GM18873 (cell line): ENCODE results near the gene FUT2.
"Not testable (repeated sequence)": the region's sequence is repeated elsewhere in the genome, so short reads cannot be mapped to it uniquely, and the experiment has no call there.

ENCODE experiments used
- ATAC-seq: cut with Tn5 transposase; IDR thresholded peaks from one replicate; pipeline ENCODE4 v1.9.1; 2021; ENCODE audit warnings: mild to moderate bottlenecking, moderate library complexity, moderate number of reproducible peaks; ENCODE audit not compliant: unreplicated experiment, low FRiP score

Gene FUT2

GRCh38 chr19:48695743-48696352 lies at the start of gene FUT2:
FUT2 (plus strand) TSS chr19:48695971; CDS start chr19:48702957, 6,986 bp downstream.
- ATAC-seq, result no peak

GRCh38 chr19:48646001-48646721 lies 49.6 kb upstream of the FUT2 start, which contains the start of gene CA11:
CA11 (minus strand) TSS chr19:48646187; CDS start chr19:48645632, 555 bp downstream.
- no peak for ATAC-seq

DNA sequence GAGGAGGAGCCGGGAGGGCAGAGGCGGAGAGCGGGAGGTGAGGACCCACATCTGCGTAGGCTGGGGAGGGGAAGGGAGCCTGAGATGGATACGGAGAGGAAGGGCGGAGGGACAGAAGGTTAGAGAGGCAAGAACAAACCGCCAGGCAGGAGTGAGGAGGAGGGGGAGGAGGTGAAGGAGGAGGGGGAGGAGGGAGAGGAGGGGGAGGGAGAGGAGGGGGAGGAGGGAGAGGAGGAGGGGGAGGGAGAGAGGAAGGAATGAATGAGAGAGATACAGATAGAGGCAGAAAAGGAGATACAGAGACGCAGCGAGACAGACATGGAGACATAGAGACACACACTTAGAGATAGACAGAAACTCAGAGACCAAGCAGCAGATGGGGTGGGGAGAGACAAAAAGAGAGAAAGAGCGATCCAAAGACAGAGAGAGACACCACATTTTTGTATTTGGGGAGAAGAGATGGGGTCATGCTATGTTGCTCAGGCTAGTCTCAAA lies 49.0 kb upstream of the FUT2 start:
- no peak for ATAC-seq

- ATAC-seq, result no peak
Measured at GRCh38 chr19:48648134-48648533, 47.6 kb upstream of the FUT2 start.

GRCh38 chr19:48650974-48651682 lies 44.6 kb upstream of the FUT2 start:
- ATAC-seq, result no peak

DNA sequence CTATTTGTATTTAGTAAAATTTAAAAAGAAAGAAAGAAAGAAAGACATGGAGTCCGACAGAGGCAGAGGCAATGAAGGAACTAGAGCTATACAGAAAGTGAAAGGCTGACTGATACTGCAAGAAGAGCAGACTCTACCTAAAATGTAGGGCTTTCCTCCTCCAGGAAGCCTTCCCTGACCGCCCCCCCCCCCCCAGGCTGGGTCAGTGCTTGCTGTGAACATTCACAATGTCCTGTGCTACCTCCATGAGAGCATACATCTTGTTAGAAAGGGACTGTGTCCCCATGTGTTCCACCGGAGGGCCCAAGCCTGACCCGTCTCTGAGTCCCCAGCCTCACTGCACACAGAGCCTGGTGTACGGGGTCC lies 44.1 kb upstream of the FUT2 start:
- no peak for ATAC-seq

- ATAC-seq, result no peak
Measured at GRCh38 chr19:48654299-48655059, 41.3 kb upstream of the FUT2 start.

- ATAC-seq, result no peak
Measured at GRCh38 chr19:48656840-48657474, 38.8 kb upstream of the FUT2 start.

DNA sequence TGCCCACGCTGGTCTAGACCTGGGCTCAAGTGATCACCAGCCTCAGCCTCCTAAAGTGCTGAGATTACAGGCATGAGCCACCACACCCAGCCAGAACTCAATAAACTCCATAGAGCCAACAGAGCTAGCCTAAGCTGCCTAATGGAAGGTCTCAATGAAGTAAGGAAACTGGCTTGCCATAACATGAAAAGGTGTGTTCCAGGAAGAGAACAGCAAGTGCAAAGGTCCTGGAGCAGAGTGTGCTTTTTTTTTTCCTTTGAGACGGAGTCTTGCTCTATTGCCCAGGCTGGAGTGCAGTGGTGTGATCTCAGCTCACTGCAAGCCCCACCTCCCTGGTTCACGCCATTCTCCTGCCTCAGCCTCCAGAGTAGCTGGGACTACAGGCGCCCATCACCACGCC lies 37.9 kb upstream of the FUT2 start:
- ATAC-seq, result not testable (repeated sequence)

GRCh38 chr19:48658483-48658882 lies 37.3 kb upstream of the FUT2 start:
- ATAC-seq, result no peak

- no peak for ATAC-seq
Measured at GRCh38 chr19:48659768-48660167, 36.0 kb upstream of the FUT2 start.

DNA sequence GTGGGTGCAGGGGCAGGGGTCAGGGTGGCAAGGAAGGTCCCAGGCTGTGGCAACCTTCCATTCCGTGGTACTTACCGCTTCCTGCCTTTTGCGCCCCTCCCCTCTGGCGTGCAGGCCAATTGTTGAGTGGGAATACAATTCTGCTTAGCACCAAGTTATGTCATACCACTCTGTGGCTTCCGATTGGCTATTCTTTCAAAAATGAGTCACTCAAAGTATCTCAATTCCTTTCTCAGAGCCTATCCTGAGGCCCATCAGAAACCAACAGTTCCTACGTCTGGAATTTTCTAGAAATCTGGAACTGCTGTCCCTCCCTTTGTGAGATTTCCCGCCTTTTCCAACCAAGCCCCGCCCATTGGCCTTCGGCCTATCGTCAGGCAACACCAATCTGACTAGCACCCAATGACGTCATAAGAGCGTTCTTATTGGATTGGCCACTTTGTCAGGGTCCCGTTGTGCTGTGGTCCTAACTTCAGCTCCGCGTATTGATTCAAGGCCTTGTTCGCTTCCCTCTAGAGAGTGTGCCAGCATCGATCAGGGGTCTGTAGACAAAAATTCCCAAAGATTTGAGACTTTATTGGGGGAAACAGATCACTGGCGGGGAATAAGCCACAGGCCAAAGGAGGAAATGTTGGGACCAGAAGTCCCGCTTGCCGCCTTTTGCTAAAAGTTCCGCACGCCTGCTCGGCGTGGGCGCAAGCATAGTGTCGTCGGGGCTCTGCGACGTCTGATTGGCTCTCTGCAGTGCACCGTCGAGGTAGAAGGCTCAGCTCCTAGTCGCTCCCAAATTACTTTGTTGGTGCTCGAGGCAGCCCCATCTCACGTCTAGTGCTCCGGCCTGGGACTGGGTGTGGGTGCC lies 34.7 kb upstream of the FUT2 start:
- peak; percentile 81 for ATAC-seq

DNA sequence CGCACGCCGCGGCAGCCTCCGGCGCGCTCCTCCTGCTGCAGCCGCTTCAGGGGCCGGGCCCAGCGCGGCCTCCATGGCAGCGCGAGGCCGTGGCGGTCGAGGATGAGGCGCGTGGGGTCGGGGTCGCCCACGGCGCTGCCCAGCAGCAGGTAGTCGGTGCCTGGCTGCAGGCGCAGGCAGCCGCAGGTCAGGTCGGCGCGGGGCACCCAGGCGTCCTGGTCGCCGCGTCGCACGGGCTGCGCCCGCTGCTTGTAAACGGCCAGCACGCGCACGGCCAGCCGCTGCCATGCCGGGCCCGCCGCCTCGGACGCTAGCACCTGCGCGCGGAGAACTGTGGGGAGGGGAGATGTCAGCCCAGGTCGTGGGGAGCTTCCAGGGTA lies 34.1 kb upstream of the FUT2 start:
- ATAC-seq, result no peak

GRCh38 chr19:48663667-48664066 lies 32.1 kb upstream of the FUT2 start:
- ATAC-seq, result no peak

DNA sequence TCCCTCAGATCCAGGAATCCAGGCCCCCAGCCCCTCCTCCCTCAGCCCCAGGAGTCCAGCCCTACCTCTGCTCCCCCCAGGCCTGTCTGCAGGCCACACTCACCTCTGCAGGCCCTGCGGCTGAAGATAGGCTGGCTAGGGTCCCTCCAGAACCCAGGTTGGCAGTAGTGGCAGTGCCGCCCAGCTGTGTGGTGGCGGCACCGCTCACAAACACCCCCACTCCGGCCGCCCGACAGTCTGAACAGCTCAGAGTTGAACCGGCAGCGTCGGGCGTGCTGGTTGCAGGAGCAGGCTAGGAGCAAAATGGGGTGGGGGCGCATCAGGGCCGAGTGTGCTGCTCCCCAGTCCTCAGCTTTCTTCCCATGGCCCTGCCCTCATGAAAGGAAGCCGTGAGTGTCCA lies 31.3 kb upstream of the FUT2 start:
- ATAC-seq, result no peak

GRCh38 chr19:48665786-48666185 lies 30.0 kb upstream of the FUT2 start:
- no peak for ATAC-seq

DNA sequence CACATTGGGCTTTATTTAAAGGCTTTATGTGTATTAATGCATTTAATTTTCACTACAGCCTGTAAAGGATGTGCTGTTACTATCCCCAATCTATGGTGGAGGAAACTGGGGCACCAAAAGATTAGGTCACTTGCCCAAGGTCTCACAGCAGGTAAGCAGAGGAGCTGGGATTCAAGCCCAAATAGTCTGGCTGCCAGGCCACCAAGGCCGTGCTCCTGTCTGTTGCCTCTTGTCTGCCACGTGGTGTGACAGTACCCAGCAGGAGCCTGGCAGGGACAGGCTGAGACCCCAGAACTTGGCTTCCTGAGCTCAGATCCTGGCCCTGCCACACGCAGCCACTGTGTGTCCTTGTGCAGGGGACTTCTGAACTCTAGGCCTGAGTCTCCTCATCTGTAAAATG lies 27.4 kb upstream of the FUT2 start:
- no peak for ATAC-seq

GRCh38 chr19:48668761-48669160 lies 27.0 kb upstream of the FUT2 start:
- ATAC-seq, result no peak

DNA sequence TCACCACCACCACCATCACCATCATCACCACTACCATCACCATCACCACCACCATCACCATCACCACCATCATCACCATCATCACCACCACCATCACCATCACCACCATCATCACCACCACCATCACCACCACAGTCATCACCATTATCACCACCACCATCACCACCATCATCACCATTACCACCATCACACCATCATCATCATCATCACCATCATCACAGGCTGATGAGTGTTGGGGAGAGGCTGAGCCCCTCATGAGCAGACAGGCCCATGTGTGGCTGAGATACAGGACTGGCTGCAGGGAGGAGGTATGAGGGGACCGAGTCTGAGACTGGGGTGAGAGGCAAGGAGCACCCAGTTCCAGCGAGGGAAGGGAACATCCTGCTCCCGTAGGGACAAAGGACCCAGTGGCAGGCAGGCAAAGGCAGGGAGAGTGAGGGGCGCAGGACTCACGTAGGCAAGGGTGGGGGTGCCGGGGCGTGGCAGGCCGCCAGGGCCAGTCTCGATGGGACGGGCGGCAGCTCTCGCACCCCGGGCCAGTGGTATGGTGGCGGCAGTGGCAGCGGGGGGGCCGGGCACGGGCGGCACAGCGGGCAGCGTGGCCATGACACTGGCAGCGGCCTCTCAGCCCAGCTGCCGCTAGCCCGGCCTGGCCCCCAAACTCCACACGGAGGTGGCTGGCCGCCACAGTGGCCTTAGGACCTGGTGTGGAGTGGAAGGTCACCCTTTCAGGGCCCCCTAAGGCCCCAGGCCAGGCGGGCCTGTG lies 25.7 kb upstream of the FUT2 start:
- ATAC-seq, result no peak
